ENCODE data around the gene CNTN1.

Gene CNTN1

DNA sequence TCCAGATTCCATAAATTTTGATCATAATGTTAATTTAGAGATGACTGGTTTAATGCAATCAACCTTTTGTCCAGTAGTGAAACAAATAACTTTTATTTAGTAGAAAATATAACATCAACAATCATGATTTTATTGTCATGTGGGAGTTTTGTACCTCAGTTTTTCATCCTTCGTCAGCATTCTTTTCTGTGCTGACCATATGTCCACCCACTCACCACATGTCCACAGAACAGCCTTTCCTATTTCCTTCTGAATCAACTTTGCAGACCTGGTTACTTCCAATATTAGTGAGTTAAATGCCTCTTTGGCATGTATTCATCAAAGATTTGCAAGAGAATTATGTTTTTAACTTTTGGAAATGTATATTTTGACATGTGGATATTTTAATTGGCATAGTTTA lies 36.8 kb upstream of the CNTN1 start:
- no peak for TF ChIP-seq SIN3A (IDR thresholded peaks at IDR 0.05; ENCODE audit: borderline replicate concordance, insufficient read depth, low read length)

DNA sequence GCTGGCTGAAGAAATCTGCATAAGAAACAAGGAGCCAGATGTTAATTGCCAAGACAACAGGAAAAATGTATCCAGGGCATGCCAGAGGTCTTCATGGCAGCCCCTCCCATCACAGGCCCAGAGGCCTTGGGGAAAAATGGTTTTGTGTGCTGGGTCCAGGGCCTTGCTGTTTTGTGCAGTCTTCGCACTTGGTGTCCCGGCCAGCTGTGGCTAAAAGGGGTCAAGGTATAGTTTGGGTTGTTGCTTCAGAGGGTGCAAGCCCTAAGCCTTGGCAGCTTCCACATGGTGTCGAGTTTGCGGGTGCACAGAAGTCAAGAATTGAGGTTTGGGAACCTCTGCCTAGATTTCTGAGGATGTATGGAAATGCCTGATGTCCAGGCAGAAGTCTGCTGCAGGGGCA lies 29.9 kb upstream of the CNTN1 start:
- TF ChIP-seq TAF1 (IDR thresholded peaks at IDR 0.05; ENCODE audit: borderline replicate concordance, insufficient read depth, low read length) (no peak), FOXP2 (optimal IDR thresholded peaks at IDR 0.05; ENCODE audit: borderline replicate concordance, extremely low read depth, extremely low read length, insufficient read depth) (no peak), SIN3A (IDR thresholded peaks at IDR 0.05; ENCODE audit: borderline replicate concordance, insufficient read depth, low read length) (no peak), POLR2AphosphoS5 (IDR thresholded peaks at IDR 0.05; ENCODE audit: low read depth, low read length) (no peak)
- TF ChIP-seq, protein P1, sequence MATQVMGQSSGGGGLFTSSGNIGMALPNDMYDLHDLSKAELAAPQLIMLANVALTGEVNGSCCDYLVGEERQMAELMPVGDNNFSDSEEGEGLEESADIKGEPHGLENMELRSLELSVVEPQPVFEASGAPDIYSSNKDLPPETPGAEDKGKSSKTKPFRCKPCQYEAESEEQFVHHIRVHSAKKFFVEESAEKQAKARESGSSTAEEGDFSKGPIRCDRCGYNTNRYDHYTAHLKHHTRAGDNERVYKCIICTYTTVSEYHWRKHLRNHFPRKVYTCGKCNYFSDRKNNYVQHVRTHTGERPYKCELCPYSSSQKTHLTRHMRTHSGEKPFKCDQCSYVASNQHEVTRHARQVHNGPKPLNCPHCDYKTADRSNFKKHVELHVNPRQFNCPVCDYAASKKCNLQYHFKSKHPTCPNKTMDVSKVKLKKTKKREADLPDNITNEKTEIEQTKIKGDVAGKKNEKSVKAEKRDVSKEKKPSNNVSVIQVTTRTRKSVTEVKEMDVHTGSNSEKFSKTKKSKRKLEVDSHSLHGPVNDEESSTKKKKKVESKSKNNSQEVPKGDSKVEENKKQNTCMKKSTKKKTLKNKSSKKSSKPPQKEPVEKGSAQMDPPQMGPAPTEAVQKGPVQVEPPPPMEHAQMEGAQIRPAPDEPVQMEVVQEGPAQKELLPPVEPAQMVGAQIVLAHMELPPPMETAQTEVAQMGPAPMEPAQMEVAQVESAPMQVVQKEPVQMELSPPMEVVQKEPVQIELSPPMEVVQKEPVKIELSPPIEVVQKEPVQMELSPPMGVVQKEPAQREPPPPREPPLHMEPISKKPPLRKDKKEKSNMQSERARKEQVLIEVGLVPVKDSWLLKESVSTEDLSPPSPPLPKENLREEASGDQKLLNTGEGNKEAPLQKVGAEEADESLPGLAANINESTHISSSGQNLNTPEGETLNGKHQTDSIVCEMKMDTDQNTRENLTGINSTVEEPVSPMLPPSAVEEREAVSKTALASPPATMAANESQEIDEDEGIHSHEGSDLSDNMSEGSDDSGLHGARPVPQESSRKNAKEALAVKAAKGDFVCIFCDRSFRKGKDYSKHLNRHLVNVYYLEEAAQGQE (IDR thresholded peaks at IDR 0.05; ENCODE audit: insufficient read depth in 1 of 2, low read depth in 2 of 2, low read length in 2 of 2) = no peak

DNA sequence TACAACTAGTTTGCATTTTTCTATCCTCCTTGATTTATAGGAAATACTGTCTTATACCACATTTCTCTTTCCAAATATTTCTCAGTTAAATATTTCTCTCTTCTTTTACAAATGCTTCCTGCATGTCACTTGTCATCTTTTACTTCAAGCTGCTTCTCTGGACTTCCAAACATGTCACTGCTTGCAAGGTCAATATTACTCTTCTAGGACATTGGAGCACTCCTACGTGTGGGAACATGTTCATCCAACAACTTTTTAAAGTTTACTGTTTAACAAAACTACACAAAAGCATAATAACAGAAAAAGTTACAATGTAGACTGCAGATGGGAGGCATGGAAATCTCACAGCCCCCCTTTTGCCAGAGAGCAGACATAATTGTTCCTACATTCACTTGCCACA lies 28.5 kb upstream of the CNTN1 start:
- TF ChIP-seq POLR2AphosphoS5 (IDR thresholded peaks at IDR 0.05; ENCODE audit: low read depth, low read length) (no peak), FOXP2 (optimal IDR thresholded peaks at IDR 0.05; ENCODE audit: borderline replicate concordance, extremely low read depth, extremely low read length, insufficient read depth) (no peak), SIN3A (IDR thresholded peaks at IDR 0.05; ENCODE audit: borderline replicate concordance, insufficient read depth, low read length) (no peak), TAF1 (IDR thresholded peaks at IDR 0.05; ENCODE audit: borderline replicate concordance, insufficient read depth, low read length) (no peak)
- TF ChIP-seq, protein P1 (IDR thresholded peaks at IDR 0.05; ENCODE audit: insufficient read depth in 1 of 2, low read depth in 2 of 2, low read length in 2 of 2) = no peak

DNA sequence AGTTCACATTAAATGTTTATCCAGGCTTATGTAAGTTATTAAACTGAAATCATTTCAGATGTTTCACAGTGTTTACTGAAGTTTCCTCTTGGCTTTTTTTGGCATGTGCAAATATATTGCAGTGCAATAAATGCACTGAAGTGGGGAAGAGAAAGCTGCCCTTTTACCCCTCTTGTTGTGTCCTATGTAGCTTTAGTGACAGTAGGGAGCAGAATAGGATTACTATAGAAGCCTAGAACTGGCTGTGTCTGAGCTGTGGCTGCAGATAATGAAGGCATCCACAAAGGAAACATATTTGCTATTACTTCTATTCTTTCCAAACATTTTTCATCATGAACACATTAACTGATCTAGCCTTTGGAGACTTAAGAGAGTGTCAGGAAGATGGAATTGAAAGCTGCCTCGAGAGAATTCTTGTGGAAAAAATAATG lies 24.1 kb upstream of the CNTN1 start:
- TF ChIP-seq SIN3A (IDR thresholded peaks at IDR 0.05; ENCODE audit: borderline replicate concordance, insufficient read depth, low read length) (no peak), TAF1 (IDR thresholded peaks at IDR 0.05; ENCODE audit: borderline replicate concordance, insufficient read depth, low read length) (no peak), POLR2AphosphoS5 (IDR thresholded peaks at IDR 0.05; ENCODE audit: low read depth, low read length) (no peak), FOXP2 (optimal IDR thresholded peaks at IDR 0.05; ENCODE audit: borderline replicate concordance, extremely low read depth, extremely low read length, insufficient read depth) (no peak)
- TF ChIP-seq, protein P1 (IDR thresholded peaks at IDR 0.05; ENCODE audit: insufficient read depth in 1 of 2, low read depth in 2 of 2, low read length in 2 of 2) = no peak

DNA sequence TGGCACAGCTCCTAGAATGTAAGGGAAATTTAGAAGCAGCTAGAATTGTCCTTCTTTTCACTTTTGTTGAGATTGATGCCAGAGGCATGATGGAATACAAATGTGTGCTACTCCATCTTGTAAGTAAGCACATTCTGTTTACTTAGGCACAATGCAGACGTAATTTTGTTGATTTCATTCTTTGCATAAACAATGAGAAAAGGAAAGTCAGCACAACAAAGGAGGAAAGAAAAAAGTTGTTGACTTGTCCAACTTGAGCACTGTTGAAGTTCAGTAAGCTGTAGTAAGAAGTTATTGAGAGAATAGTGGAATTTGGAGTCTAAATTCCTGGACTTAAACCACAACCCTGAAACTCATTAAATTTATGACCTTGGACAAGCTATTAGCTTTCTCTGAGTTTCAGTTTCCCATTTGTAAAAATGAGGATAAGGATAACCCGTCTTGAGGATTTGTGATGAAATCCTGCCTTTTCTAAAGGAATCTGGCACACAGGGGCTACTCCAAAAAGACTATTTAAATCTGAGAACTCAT lies 19.4 kb upstream of the CNTN1 start:
- TF ChIP-seq POLR2AphosphoS5 (IDR thresholded peaks at IDR 0.05; ENCODE audit: low read depth, low read length) (no peak), TAF1 (IDR thresholded peaks at IDR 0.05; ENCODE audit: borderline replicate concordance, insufficient read depth, low read length) (no peak), SIN3A (IDR thresholded peaks at IDR 0.05; ENCODE audit: borderline replicate concordance, insufficient read depth, low read length) (no peak), FOXP2 (optimal IDR thresholded peaks at IDR 0.05; ENCODE audit: borderline replicate concordance, extremely low read depth, extremely low read length, insufficient read depth) (no peak)
- TF ChIP-seq, protein P1 (IDR thresholded peaks at IDR 0.05; ENCODE audit: insufficient read depth in 1 of 2, low read depth in 2 of 2, low read length in 2 of 2) = no peak

All from PFSK-1 (cell line).